ENCODE data around the gene FBXW5. TPM values are rescaled to one million over a fixed set of nuclear protein-coding genes. Genes with fewer than 3 reads are reported as not detected.
A peak's percentile ranks its signal among the peaks of the same experiment; 100 is the strongest.

The FBXW5 gene
- total and polyA plus RNA-seq, 10 of the 15 experiments (the other 5 are each of a cell fraction or from before 2014, with no cell fraction given): 0.21 to 97.3 (median 44.5) TPM

GRCh38 chr9:136902259-136902821 is 42.2 kb downstream of the FBXW5 start (continued):
- TF ChIP-seq CUX1 (IDR thresholded peaks at IDR 0.05; ENCODE audit: insufficient replicate concordance, low read depth, low read length) (no peak), KDM1A (IDR thresholded peaks at IDR 0.05; ENCODE audit: borderline replicate concordance) (no peak), CEBPB (IDR thresholded peaks at IDR 0.05; ENCODE audit: borderline replicate concordance in 1 of 2, low read depth in 2 of 2, low read length in 2 of 2) (no peak), RELB (IDR thresholded peaks at IDR 0.05; ENCODE audit: low read depth) (peak; percentile 99), STAT3 (IDR thresholded peaks at IDR 0.05; ENCODE audit: low read depth, low read length) (no peak), ZBTB40 (IDR thresholded peaks at IDR 0.05; ENCODE audit: borderline replicate concordance) (no peak), TCF7 (IDR thresholded peaks at IDR 0.05; ENCODE audit: borderline replicate concordance) (no peak), ZBED1 (IDR thresholded peaks at IDR 0.05; ENCODE audit: borderline replicate concordance) (no peak), HDGF (IDR thresholded peaks at IDR 0.05) (no peak), CREM (IDR thresholded peaks at IDR 0.05; ENCODE audit: low read depth) (peak; percentile 41; the same call in 1 of the 2 replicates), PBX3 (IDR thresholded peaks at IDR 0.05; ENCODE audit: insufficient replicate concordance, low read depth, low read length) (no peak), MEF2B (IDR thresholded peaks at IDR 0.05; ENCODE audit: partially characterized antibody, poor library complexity, severe bottlenecking) (peak; percentile 60), IKZF2 (IDR thresholded peaks at IDR 0.05) (peak in 1 of 2 experiments; percentile 19; a peak in 2 of 4 replicates), ATF3 (IDR thresholded peaks at IDR 0.05; ENCODE audit: borderline replicate concordance, extremely low read depth, low read depth, low read length) (no peak)
